Kidney epithelial cell (primary cell): ENCODE measurements around the gene SEMA3E. TPM values are rescaled to one million over a fixed set of nuclear protein-coding genes. Genes with fewer than 3 reads are reported as not detected.

Source experiments
- DNase-seq: peaks from one replicate; pipeline ENCODE4 v3.0.0-alpha.2; 2010; ENCODE audit warnings: low read depth
- H3K27me3 ChIP-seq: 2 replicates; pipeline ENCODE4 v1.6.0; 2011; ENCODE audit warnings: low read length; ENCODE audit not compliant: control insufficient read depth, insufficient read depth
- H3K36me3 ChIP-seq: 2 replicates; pipeline ENCODE4 v1.5.1; 2011; ENCODE audit warnings: low read length; ENCODE audit not compliant: control insufficient read depth, insufficient read depth
- H3K4me3 ChIP-seq: 2 replicates; pipeline ENCODE4 v1.5.1; 2011; ENCODE audit warnings: low read depth, mild to moderate bottlenecking, control low read depth, low read length
- total RNA-seq: library from RNA; depleted of rRNA; stranded (reverse); fragments of >200 nt; gene quantifications from 2 replicates; pipeline ENCODE4 v1.2.3, GENCODE V29; 2015
- TF ChIP-seq, protein P1 (sequence below): IDR thresholded peaks from 2 replicates; pipeline ENCODE4 v1.5.1; 2011; ENCODE audit warnings: mild to moderate bottlenecking, moderate library complexity, low read length, control low read depth, inconsistent platforms; ENCODE audit not compliant: insufficient read depth, poor library complexity, severe bottlenecking

SEMA3E gene
- total RNA-seq, 1 donor from 2014 or later = not detected

DNA sequence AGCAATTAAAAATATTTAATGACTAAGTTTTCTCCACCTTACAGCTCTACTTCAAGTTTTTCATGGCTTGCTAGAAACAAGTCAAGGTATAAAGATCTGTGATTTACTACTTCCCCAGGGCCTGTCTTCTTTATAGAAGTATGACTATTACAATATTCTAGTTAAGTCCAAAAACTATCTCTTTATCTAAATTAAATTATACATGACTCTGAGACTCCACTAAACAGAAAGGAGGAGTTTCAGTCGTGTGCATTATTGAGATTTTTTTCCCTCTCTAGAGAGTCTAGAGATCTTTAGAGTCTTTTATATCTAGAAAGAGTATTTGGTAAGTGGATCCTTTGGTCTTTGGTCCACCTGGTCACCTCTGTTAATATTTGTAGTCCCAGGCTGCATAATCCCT is 100.7 kb downstream of the SEMA3E start:
- H3K36me3 ChIP-seq = no peaks in the 10 kb centered on the region
- no peaks in the 10 kb centered on the region for H3K27me3 ChIP-seq
- TF ChIP-seq, protein P1, sequence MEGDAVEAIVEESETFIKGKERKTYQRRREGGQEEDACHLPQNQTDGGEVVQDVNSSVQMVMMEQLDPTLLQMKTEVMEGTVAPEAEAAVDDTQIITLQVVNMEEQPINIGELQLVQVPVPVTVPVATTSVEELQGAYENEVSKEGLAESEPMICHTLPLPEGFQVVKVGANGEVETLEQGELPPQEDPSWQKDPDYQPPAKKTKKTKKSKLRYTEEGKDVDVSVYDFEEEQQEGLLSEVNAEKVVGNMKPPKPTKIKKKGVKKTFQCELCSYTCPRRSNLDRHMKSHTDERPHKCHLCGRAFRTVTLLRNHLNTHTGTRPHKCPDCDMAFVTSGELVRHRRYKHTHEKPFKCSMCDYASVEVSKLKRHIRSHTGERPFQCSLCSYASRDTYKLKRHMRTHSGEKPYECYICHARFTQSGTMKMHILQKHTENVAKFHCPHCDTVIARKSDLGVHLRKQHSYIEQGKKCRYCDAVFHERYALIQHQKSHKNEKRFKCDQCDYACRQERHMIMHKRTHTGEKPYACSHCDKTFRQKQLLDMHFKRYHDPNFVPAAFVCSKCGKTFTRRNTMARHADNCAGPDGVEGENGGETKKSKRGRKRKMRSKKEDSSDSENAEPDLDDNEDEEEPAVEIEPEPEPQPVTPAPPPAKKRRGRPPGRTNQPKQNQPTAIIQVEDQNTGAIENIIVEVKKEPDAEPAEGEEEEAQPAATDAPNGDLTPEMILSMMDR = no peak
- no peak overlapping the region for H3K4me3 ChIP-seq
- DNase-seq = no peak

GRCh38 chr7:83547526-83547925 is 101.4 kb downstream of the SEMA3E start:
- TF ChIP-seq, protein P1 = no peak
- peak; percentile 50 for DNase-seq
- no peak overlapping the region for H3K4me3 ChIP-seq
- no peaks in the 10 kb centered on the region for H3K27me3 ChIP-seq
- no peaks in the 10 kb centered on the region for H3K36me3 ChIP-seq

DNA sequence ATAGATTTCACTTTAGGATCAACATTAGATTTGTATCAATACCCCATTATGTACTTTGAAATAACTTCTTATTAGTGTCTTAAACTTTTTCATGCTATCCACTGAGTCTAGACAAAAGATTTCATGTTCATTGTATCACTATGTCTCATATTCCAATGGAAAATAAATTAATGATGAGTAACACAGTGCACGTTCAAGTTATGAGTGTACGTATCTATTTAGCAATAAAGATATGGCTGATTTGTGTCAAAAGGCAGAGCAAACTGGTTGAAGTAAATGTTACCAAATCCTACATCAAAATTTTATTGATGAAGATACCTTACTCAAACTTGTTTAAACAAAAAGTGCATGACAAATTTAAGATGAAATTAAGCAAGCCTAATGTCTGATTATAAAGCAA is 102.4 kb downstream of the SEMA3E start:
- Histone ChIP-seq H3K4me3 (no peak overlapping the region), H3K36me3 (no peaks in the 10 kb centered on the region), H3K27me3 (no peaks in the 10 kb centered on the region)
- TF ChIP-seq, protein P1 = no peak
- no peak for DNase-seq

GRCh38 chr7:83541187-83541960 is 107.6 kb downstream of the SEMA3E start:
- H3K27me3 ChIP-seq = no peaks in the 10 kb centered on the region
- DNase-seq = no peak
- TF ChIP-seq, protein P1 = no peak
- no peaks in the 10 kb centered on the region for H3K36me3 ChIP-seq
- H3K4me3 ChIP-seq = no peak overlapping the region

- no peaks in the 10 kb centered on the region for H3K27me3 ChIP-seq
- H3K36me3 ChIP-seq = no peaks in the 10 kb centered on the region
- H3K4me3 ChIP-seq = no peak overlapping the region
- DNase-seq = no peak
- TF ChIP-seq, protein P1 = no peak
These were observed 114.5 kb downstream of the SEMA3E start for GRCh38 chr7:83534488-83534887.

- DNase-seq = no peak
- Histone ChIP-seq H3K4me3 (no peak overlapping the region), H3K36me3 (no peaks in the 10 kb centered on the region), H3K27me3 (no peaks in the 10 kb centered on the region)
- TF ChIP-seq, protein P1 = no peak
These were observed 116.7 kb downstream of the SEMA3E start for GRCh38 chr7:83532219-83532618.
